ENCODE results near the gene PRKN.

PRKN gene

GRCh38 chr6:161963634-161964234 is 763.8 kb downstream of the PRKN start:
- ATAC-seq = no peak
- no peak for TF ChIP-seq TOX (CRISPR knock-in tag; IDR thresholded peaks at IDR 0.05; ENCODE audit: borderline replicate concordance)
- no peak for TF ChIP-seq ZC3H10 (CRISPR knock-in tag; IDR thresholded peaks at IDR 0.05)
- no peak for TF ChIP-seq SNAI2 (CRISPR knock-in tag; IDR thresholded peaks at IDR 0.05)
- no peak for TF ChIP-seq POU6F1 (CRISPR knock-in tag; IDR thresholded peaks at IDR 0.05; ENCODE audit: borderline replicate concordance, low read depth)
- TF ChIP-seq ZFP3 (CRISPR knock-in tag; IDR thresholded peaks at IDR 0.05) = no peak
- TF ChIP-seq ESRRG (CRISPR knock-in tag; IDR thresholded peaks at IDR 0.05) = no peak
- TF ChIP-seq ZNF565 (CRISPR knock-in tag; conservative IDR thresholded peaks at IDR 0.05; ENCODE audit: low read depth) = no peak
- no peak for TF ChIP-seq PATZ1 (CRISPR knock-in tag; IDR thresholded peaks at IDR 0.05; ENCODE audit: borderline replicate concordance)
- TF ChIP-seq CREB5 (CRISPR knock-in tag; IDR thresholded peaks at IDR 0.05; ENCODE audit: low read depth) = no peak
- no peak for TF ChIP-seq CSRNP3 (CRISPR knock-in tag; IDR thresholded peaks at IDR 0.05)
- TF ChIP-seq GLIS3 (CRISPR knock-in tag; IDR thresholded peaks at IDR 0.05) = no peak

- ATAC-seq = no peak
- TF ChIP-seq CSDC2 (CRISPR knock-in tag; IDR thresholded peaks at IDR 0.05) (no peak), ARNTL (CRISPR knock-in tag; IDR thresholded peaks at IDR 0.05; ENCODE audit: borderline replicate concordance, low read depth) (no peak), PATZ1 (CRISPR knock-in tag; IDR thresholded peaks at IDR 0.05; ENCODE audit: borderline replicate concordance) (no peak), ESRRG (CRISPR knock-in tag; IDR thresholded peaks at IDR 0.05) (no peak), ZFP3 (CRISPR knock-in tag; IDR thresholded peaks at IDR 0.05) (no peak), TCF4 (CRISPR knock-in tag; IDR thresholded peaks at IDR 0.05; ENCODE audit: borderline replicate concordance) (no peak)
These were observed 764.4 kb downstream of the PRKN start for GRCh38 chr6:161963181-161963580.

- ATAC-seq = no peak
- TF ChIP-seq ARNTL (CRISPR knock-in tag; IDR thresholded peaks at IDR 0.05; ENCODE audit: borderline replicate concordance, low read depth) = no peak
- no peak for TF ChIP-seq OSR1 (CRISPR knock-in tag; IDR thresholded peaks at IDR 0.05)
- TF ChIP-seq ZNF70 (CRISPR knock-in tag; IDR thresholded peaks at IDR 0.05) = no peak
- no peak for TF ChIP-seq ZNF565 (CRISPR knock-in tag; conservative IDR thresholded peaks at IDR 0.05; ENCODE audit: low read depth)
- no peak for TF ChIP-seq ZFP30 (CRISPR knock-in tag; IDR thresholded peaks at IDR 0.05)
- no peak for TF ChIP-seq TOX (CRISPR knock-in tag; IDR thresholded peaks at IDR 0.05; ENCODE audit: borderline replicate concordance)
- TF ChIP-seq BACH2 (CRISPR knock-in tag; IDR thresholded peaks at IDR 0.05; ENCODE audit: borderline replicate concordance) = no peak
- no peak for TF ChIP-seq ESRRG (CRISPR knock-in tag; IDR thresholded peaks at IDR 0.05)
- no peak for TF ChIP-seq CREB5 (CRISPR knock-in tag; IDR thresholded peaks at IDR 0.05; ENCODE audit: low read depth)
- TF ChIP-seq ZNF8 (CRISPR knock-in tag; IDR thresholded peaks at IDR 0.05) = no peak
These were observed 765.8 kb downstream of the PRKN start for GRCh38 chr6:161961796-161962195.

Data from SK-N-SH treated with all-trans-retinoic acid at 6 μM for 48 hours (cell line).